ENCODE data around the gene ITGB7.

GRCh38 chr12:53219956-53220693, 13.1 kb upstream of the ITGB7 start:
- TF ChIP-seq, protein P1, sequence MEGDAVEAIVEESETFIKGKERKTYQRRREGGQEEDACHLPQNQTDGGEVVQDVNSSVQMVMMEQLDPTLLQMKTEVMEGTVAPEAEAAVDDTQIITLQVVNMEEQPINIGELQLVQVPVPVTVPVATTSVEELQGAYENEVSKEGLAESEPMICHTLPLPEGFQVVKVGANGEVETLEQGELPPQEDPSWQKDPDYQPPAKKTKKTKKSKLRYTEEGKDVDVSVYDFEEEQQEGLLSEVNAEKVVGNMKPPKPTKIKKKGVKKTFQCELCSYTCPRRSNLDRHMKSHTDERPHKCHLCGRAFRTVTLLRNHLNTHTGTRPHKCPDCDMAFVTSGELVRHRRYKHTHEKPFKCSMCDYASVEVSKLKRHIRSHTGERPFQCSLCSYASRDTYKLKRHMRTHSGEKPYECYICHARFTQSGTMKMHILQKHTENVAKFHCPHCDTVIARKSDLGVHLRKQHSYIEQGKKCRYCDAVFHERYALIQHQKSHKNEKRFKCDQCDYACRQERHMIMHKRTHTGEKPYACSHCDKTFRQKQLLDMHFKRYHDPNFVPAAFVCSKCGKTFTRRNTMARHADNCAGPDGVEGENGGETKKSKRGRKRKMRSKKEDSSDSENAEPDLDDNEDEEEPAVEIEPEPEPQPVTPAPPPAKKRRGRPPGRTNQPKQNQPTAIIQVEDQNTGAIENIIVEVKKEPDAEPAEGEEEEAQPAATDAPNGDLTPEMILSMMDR (IDR thresholded peaks at IDR 0.05), result no peak
- TF ChIP-seq POLR2A (IDR thresholded peaks at IDR 0.05) (no peak), POLR2AphosphoS5 (IDR thresholded peaks at IDR 0.05) (no peak)
